NCI-H748 (cell line): ENCODE measurements around the gene CHRM2.

Experiments
- DNase-seq: peaks from one replicate; lab custom pipeline; 2025; ENCODE audit not compliant: unreplicated experiment; lab: John Stamatoyannopoulos, UW

CHRM2 gene

DNA sequence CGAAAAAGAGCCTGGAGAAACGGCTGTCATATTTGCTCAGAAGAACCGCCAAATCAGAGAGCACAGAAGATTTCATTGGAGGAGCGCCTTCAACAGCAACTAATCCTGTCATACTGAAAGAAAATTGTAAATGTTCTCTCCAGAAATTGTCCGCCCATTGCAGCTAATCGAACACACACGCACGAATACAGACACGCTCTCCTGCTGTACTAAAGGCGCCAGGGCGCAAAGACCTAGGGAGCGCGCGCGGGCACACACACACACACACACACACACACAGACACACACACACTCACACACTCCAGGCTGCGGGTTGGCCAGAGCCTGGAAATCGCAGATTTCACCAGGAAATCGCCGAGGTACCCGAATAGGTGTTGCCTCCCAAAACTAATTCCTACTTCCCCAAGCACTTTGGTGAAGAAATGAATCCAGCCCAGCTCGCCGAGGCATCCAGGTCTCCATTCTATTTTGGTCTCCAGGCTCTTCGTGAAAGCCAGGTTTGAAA lies at the start of gene CHRM2:
Gene CHRM2, plus strand, starts transcription at position 157 of the 505 bp plus-strand sequence. CDS start 146,214 bp downstream, outside the sequence.
- DNase-seq = peak; percentile 35

DNA sequence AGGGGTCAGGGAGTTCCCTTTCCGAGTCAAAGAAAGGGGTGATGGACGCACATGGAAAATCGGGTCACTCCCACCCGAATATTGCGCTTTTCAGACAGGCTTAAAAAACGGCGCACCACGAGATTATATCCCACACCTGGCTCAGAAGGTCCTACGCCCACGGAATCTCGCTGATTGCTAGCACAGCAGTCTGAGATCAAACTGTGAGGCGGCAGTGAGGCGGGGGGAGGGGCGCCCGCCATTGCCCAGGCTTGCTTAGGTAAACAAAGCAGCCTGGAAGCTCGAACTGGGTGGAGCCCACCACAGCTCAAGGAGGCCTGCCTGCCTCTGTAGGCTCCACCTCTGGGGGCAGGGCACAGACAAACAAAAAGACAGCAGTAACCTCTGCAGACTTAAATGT lies 37.1 kb upstream of the CHRM2 start:
- peak; percentile 37 for DNase-seq

DNA sequence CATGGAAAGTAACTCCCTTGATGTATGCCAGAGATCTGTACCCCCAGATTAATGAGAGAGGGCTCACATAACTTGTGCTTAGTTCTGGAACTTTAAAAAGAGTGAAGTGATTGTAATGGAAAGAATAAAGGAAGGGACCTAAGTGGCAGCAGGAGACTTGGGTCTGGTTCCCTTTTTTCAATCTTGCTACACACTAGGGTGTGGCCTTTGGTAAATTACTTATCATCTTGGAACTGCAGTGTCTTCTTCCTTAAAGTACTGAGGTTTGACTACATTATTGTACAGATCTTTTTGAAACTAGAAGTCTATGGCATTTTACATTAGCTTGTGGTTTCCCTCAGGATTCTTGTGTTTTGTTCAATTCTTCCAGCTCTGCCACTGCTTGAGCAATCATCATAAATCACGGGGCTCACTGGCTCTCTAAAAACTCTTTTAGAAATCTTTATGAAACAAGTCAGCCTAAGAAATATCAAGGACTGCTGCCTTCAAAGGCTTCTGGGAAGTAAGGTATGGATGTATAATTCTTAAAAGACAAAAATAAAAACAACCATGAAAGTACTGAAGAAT lies 22.5 kb upstream of the CHRM2 start:
- no peak for DNase-seq

DNA sequence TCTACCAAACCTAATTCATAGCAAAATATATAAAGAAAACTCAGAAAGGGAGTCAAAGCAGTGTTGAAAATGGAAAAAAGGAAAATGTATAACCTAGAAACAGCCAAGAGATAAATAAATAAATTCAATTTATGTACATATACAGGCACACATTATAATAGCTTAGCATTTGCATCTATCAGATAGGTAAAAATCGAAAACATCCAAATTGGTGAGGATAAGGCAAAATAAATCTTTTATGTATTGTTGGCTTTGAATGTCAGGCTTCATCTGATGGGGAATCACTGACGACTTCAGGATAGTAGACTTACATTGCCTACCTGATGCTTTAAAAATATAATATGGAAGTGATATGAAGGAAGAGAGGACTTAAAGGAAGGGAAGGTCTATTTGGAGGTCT lies 20.6 kb upstream of the CHRM2 start:
- no peak for DNase-seq

DNA sequence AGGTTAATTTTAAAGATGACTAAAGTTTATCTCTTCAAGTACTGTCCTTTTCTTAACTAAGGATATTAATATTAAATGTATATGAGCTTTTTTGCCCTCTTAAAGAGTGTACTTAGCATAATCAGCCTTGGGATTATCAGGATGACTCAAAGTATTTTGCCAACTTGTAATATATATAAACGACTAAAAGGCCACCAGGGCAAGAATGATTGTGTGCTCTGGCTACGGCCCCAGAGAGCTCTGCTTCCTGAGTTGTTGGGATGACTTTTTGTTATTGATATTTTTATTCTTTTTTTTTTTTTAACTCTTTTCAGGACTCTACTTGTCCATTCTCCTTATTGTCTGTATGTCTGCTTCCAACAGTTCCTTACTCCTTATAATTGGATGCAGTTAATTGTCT lies 14.8 kb upstream of the CHRM2 start:
- no peak for DNase-seq

DNA sequence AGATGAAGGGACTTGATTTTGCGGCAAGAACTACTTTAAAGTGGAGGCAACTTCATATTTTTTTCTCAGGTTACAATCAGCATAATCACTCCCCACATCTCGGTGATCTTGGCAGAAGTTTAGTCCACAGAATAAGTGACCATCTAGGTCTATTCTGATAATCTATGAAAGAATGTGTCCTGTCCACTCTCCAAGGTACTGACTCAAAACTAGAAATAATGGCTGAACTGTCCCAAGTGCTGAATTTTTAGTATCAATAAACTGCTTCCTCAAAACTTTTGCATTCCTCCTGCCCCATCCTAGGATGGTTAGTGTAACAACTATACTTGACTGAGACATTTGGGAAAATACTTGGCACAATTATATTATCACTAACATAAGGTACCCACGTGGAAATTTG lies 10.9 kb upstream of the CHRM2 start:
- no peak for DNase-seq

DNA sequence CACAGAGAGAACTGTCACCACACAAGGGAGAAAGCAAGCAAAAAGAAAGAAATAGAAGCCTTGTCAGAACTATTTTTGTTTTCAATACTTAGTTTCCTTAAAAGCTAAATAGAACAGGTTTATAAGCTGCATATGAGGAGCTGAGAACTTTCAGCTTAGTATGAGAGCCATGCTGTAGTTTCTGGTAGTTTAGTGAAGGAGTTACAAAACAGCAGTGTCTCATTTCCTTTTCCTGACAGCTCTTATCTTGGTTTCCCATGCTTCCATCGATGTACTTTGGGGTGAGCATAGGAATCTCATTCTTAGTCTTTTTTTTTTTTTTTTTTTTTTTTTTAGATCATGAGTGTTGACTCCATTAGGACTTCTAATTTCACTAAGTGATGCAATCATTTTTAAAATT lies 8.6 kb upstream of the CHRM2 start:
- no peak for DNase-seq

DNA sequence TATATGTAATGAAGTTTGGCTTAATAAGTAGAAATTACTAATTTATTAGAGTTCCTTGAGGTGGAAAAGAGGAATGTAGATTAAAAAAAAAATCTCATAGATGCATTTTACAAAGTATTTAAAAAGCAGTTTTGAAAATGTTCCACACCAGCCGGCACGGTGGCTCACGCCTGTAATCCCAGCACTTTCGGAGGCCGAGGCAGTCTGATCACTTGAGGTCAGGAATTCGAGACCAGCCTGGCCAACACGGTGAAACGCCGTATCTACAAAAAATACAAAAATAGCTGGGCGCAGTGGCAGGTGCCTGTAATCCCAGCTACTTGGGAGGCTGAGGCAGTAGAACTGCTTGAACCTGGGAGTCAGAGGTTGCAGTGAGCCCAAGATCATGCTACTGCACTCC lies 3.2 kb upstream of the CHRM2 start:
- no peak for DNase-seq

DNA sequence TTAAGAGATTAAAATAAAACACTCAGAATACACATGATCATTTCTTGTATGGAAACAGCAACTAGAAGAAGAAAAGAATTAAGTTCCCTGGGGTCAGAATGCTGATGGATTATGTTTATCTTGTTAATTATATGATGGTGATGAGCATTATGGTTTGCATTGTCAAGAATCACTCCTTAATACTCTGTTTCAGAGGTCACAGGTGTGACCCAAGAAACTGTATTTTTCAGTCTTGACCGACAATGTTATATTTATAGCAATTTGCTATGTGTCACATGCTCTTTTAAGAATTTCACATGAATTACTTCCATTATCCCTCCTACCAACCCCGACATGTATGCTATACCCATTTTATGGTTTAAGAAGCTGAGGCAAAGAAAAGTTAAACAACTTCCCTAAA lies 2.7 kb upstream of the CHRM2 start:
- no peak for DNase-seq

DNA sequence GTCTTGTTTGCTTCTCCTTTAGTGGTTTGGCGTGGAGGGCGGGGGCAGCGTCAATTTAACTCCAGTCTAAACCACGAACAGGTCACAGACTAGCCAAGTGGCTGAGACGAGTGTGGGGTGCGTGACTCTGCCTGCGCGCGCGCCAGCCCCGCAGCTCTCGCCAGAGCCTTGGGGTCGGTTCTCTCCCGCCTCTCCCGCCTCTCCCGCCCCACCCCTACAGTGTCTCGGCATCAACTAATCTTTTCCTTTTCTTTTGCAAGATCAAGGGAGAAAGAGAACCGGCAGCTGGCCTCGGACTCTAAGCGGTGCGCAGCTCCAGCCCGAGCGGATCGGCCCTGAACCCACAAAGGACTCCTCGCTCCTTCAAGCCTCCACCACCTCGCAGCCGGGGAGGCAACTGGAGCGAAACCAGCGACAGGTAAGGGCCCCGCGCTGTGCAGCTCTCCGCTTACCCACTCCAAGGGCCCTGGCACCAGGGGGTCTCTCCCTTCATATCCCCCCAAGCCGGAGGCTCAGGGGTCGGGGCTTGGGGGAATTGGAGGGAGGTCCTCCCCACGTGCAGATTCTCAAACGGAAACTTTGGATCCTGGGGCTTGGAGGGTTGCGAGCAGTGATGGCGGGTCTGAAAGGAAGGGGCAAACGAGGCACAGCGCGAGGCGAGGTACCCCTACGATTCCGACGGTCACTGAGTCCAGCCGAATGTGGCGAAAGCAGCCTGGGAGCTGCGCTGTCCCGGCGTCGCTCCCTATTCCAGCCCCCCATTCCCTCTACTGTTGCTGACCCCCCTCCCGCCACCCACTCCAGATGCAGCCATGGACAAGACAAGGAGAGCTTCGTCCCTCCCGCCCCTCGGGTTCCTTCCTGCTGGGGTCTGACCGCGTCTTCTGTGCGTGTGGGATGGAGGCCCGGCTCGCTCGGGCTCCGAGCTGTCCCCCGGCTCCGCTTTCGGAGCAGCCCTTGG lies 829 bp downstream of the CHRM2 start:
- DNase-seq = no peak

DNA sequence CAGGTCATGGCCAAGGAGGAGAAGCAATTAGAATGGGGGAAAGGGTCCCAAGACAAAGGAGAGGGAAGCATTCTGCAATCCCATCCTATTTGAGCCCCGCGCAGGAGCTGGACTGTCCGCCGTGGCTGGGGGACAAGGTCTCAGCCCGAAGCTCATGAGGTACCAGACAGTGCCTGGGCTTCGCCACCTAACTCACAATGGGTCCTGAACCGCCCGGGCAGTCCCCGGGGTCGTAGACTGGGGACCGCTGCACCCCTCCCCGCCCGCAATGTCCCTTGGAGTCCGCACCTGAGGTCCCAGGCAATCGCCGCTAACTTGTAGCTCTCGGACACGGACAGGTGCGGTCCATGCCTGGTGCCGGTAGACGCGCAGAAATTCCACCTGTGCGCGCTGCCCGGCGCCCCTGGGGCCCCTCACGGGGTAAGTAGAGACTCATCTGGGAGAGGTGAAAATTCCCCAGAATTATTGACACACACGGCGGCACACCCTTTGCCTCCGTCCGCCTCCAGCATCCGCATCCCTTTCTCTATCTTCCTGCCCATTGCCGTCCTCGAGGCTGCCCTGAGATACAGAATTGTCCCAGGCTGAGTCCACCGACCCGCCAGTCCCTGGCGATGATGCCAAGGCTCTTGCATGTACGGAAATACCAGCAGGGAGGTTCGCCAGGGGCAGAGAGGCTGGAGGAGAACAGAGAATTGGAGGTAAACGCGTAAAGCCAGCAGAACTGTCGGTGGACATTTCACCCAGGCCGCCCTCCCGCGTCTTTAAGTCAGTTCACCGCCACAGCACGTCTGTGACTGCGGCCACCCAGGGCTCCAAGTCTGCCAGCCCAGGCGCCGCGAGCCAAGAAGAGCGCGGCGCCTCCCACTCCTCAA lies 1.8 kb downstream of the CHRM2 start:
- peak; percentile 22 for DNase-seq

DNA sequence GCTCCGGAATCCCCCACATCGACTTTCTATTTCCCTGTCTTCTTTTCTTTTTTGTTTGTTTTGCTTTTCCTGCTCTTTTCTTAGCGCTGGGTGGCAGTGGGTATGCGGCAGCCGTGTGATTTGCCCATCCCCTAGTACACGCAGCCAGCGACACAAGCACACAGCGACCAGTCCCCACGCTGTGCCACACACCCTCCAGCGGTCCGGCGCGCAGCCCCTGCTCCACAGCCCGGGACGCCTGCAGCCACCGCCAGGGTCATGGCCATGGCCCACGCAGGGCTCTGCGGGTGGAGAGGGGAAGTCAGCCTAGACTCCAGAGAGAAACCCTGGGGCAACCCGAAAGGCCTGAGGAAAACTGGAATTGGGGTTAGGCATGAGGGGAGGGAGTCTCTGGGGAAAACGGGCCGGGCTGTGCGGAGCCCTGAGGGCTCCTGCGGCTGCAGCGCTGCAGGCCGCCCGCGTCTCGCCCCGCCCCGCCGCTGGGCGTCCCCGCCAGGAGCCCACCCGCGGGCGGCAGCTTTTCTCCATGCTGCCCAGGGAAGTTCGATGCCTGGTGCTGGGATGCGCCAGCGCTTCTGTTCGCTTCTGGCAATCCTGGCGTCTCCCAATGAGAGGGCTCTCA lies 2.5 kb downstream of the CHRM2 start:
- peak; percentile 42 for DNase-seq

DNA sequence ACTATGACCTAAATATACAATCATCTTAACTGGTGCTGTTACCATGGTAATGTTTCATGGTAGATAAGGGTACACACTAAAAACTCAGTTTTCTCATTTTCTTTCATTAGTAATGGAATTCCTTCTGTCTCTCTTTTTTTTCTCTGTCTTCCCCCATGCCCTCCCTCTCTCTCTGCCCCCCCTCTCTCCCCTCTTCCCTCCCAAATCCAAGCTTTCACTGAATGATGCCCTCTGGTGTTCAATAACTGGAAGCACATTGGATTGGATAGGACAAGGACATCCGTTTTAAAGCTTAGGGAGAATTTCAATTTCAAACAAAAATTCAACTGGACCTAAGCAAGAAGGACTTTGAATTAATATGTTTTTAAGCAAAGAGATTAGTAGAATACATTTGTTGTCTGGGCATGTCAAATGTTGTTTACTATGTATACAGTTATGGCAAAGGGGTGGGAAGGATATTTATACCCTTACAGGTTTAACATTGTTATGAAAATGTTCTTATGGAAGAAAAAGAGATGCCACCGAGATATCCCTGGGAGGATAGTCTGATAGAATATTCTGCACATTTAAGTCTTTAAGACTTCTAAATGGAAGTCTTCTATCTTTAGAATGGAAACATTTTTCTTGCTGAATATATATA lies 6.1 kb downstream of the CHRM2 start:
- peak; percentile 30 for DNase-seq

DNA sequence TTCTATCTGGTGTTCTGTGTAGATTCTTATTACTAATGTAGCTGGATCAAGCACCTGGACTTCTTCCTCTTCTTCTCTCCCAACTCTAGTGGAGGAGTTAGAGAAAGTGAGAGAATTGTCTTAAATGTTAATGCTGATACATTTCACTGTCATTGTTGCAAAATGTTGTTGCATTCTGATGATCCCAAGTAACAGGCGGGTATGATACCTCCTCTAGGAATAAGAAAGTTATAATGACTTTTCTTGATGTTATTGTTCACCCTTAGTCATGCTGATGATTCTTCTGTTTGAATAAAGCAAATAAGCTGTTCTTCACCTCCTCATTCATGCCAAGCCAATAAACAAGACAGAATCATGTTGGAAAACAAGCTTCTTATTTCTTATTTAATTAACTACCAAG lies 9.1 kb downstream of the CHRM2 start:
- no peak for DNase-seq

DNA sequence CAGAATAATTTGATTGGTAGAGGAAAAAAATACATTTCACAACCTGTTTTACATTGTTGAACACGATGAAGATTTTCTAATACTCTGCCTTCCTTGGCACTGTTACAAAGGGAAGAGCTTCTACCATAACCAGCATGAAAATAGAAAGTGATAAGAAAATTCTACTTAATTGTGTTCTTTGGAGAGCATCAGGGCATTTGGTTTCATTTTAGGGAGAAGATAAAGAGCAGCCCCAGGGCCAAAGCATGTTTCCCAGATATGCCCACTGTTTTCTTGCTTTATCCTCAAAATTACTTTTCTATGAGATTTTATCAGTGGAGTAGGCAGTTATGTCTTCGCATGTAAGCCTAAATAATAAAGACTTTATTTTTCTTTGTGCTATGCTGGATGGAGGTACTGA lies 9.5 kb downstream of the CHRM2 start:
- no peak for DNase-seq

DNA sequence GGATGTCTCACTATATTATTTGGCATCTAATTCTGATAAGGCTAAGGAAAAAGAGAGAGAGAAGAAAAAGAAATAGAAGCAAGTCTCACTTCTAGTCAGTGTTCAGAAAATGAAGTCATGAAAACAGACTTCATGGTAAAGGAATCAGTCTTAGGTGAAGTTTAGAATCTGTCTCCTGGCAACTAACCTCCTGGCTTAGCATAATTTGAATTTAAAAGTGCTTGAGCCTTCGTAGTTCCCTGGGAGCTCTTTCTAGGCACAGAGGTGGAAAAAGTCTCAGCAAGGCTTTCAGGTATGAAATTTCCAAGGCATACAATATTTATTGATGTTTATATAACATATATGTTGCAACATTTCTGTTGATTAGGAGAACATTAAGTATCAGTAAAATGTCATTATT lies 10.4 kb downstream of the CHRM2 start:
- DNase-seq = no peak

DNA sequence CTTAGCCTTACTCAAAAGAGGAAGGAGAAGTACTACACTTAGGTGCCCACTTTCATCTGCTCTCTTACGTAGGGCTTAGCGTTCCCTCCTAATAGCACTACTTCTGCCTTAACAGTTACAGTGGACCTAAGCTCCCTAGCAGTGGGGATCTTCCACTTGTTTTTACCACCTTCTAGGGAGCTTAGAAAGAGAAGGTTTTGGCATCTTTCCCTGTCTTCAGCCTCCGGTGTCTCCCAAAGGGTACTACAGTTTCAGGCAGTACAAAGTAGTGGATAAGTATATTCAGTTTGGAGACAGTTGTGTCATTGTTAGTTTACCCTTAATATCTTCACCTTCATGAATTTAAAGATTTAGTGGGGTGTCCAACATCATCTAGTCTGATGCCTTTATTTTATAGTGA lies 14.6 kb downstream of the CHRM2 start:
- DNase-seq = no peak

DNA sequence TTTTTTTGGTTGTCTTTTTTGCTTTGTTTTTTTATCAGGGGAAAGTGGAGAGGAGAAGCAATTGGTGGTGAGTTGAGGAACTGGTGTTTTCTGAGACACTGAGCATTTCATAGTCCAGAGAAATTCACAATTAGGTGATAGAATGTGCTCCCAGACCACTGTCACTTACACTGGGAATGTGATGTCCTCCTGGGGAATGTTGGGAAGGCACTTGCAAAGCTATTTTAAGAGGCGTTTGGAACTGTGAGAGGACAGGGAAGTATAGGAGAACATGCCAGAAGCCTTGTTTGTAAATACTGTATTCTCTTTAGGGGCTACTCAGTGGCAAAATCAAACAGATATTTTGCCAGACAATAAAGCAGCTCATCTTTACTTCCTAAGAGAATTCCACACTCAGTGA lies 16.0 kb downstream of the CHRM2 start:
- no peak for DNase-seq

DNA sequence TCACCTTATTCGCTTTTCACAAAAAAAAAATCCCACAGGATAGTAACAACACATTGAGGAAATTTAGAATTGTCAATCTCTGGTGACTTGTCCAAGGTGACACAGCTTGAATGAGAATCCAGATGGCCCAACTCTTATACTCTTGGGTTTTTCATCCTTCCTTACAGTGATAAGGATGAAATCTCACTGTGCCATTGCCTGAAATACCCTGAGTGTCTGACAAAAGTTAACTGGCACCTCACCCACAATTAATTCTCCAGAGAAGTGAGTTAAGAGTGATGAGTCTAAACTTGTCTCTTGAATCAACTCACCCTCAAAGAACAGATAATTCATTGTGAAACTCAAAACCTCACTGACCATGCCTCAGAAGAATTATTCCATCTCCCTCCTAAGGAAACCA lies 18.9 kb downstream of the CHRM2 start:
- no peak for DNase-seq

DNA sequence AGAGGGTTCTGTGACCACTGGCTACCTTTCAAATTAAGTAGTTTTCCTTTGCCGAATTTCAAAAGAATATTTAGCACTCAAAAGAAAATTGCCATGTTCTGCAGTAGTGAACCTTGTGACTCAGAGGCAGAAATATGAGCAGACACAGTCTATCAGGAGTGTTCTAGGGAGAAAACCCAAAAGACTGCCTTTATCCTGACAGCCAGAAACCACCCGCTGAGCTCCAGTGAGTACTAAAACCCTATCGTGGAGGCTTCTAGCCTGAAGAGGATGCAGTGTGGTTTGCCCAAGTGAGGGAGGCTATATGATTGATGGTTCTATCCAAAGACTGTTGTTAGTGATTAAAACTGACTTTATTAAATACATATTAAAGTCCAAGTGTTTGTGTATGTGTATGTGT lies 21.9 kb downstream of the CHRM2 start:
- no peak for DNase-seq

DNA sequence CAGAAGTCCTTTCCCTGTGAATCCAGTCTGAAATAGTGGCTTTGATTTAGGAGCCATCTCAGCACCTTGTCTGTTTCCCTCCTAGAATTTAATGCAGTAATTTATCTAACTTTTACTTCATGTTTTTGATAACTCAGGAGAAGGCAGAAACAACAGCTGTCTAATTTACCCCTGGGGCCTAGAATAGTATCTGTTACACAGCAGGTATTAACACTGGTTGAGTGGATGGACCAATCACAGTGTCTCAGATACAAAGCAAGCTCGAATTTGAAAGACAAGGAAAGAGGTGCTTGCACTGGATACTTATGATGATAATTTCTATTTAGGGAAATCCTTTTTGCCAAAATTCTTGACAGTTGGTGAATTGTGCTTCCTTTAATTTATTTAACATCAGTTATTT lies 23.4 kb downstream of the CHRM2 start:
- DNase-seq = no peak
